ENCODE results near the gene OR51B2.

- no peak for TF ChIP-seq POLR2AphosphoS5 (IDR thresholded peaks at IDR 0.05; ENCODE audit: low read depth)
- no peak for TF ChIP-seq CTCF (IDR thresholded peaks at IDR 0.05; ENCODE audit: insufficient read depth, low read length)
Measured at GRCh38 chr11:5298451-5298850, 25.6 kb downstream of the OR51B2 start.
